Activated naive CD4-positive, alpha-beta T cell treated with anti-CD3 and anti-CD28 coated beads, Interleukin-2, amount 50 U/mL, for 72 hours (primary cell): Measurements from ENCODE around the gene USP24. TPM values are rescaled to one million over a fixed set of nuclear protein-coding genes. Genes with fewer than 3 reads are reported as not detected.
A peak's percentile ranks its signal among the peaks of the same experiment; 100 is the strongest.

Source experiments
- ATAC-seq, 2 donors: fragments of 150-1000 bp; cut with Tn5 transposase; 2 replicates each; pipeline ENCODE4 v1.10.0; 2021; ENCODE audit warnings: mild to moderate bottlenecking in 2 of 2, moderate library complexity in 2 of 2
- DNase-seq, 2 donors: peaks; one replicate each; pipeline ENCODE4 v3.0.0; 2021 to 2022; ENCODE audit warnings: low spot score in 2 of 2
- H3K27ac Mint-ChIP-seq, 2 donors: one replicate each; pipeline ENCODE4 v1.8.0; 2022; ENCODE audit warnings: mild to moderate bottlenecking in 2 of 2, mixed read lengths in 2 of 2
- H3K36me3 Mint-ChIP-seq, 2 donors: one replicate each; pipeline ENCODE4 v1.8.0; 2022; ENCODE audit warnings: mixed read lengths in 2 of 2
- H3K9me3 Mint-ChIP-seq, 2 donors: one replicate each; pipeline ENCODE4 v1.8.0; 2022; ENCODE audit warnings: mixed read lengths in 2 of 2
- total RNA-seq, 2 donors: library from RNA; stranded (reverse); gene quantifications; one replicate each; pipeline ENCODE4 v1.2.3, GENCODE V29; 2022

USP24 gene
- total RNA-seq, 2 donors from 2014 or later, result 34.0 to 48.7 TPM

DNA sequence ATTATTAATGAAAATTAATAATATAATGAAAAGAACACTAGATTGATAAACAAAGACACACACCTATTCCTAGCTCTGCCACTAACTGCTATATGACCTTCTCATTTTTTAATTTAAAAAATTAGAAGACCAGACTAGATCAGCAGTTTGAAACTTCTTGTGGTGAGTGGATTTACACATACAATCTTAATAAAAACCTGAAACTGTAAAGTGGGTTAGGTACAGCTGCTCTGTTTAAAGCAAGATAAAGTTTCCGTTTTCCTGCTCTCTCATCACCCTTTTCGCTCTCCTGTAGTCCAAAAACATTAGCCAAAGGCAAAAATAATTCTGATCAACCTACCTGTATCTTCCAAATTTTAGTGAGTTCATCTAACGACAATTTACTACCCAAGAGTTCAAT is 58.6 kb downstream of the USP24 start:
- ATAC-seq (no peak), DNase-seq (no peak)
- Mint-ChIP-seq H3K27ac (peak overlapping the region in 1 of 2 donors; percentile 74), H3K36me3 (peaks cover 8 to 29% of the 10 kb centered on the region in 2 donors), H3K9me3 (no peaks in the 10 kb centered on the region)

DNA sequence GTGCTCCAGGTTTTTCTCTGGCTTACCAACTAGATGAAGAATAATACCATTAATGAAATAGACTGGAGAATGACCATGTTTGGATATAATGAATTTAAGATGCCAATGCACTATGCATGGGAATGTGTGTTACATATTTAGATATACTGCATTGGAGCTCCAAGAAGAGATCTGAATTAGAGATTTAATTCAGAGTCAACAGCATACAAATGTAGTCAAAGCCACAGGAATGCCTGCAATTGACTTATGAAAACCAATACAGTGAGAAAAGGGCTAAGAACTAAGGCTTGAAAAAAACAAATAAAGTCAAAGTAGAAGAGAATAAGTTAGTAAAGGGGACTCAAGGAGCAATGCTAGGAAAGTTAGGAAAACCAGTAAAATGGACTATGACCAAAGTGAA is 59.1 kb downstream of the USP24 start:
- ATAC-seq, result no peak
- Mint-ChIP-seq H3K36me3 (peaks cover 8 to 34% of the 10 kb centered on the region in 2 donors), H3K9me3 (no peaks in the 10 kb centered on the region), H3K27ac (peak overlapping the region; percentile 36 to 87)
- no peak for DNase-seq

DNA sequence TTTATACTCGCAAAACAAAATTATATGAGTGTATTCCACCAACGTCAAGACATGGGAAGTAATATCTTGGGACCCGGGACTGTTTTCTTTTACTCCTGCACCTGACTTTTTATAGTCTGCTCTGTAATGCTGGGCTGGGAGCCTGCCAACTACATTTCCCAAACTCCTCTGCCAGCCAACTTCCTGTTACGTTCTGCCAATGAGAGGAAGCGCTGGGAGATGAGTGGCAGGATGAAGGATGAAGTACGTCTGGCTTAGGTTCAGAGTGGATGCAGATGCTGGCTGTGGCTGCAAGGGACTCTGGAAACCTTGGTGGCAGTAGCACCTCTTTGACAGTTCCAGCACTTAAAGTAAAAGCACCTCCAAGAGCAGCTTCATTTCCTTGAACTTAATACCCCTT is 59.6 kb downstream of the USP24 start:
- Mint-ChIP-seq H3K36me3 (peaks cover 8 to 35% of the 10 kb centered on the region in 2 donors), H3K9me3 (no peaks in the 10 kb centered on the region), H3K27ac (peak overlapping the region; percentile 36 to 87)
- DNase-seq (no peak), ATAC-seq (no peak)

DNA sequence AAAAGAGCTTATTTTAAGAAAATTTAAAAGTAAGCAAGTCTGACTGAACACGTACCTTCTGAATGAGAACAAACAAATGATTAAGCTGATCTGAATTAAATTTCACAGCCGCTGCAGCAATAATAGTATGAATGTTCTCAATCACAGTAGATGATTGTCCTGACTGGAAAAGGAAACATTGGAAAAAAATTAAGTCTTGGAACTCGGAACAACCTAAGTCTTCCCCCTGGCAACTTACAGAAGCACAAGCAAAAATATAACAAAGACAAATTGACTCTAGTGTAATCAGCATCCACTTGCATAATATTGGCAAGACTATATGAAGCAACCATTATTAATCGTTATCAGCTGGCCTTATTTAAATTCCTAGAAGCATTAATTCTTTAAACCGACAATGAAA is 60.5 kb downstream of the USP24 start:
- DNase-seq (no peak), ATAC-seq (no peak)
- H3K9me3 Mint-ChIP-seq, result no peaks in the 10 kb centered on the region
- H3K36me3 Mint-ChIP-seq, result peaks cover 8 to 35% of the 10 kb centered on the region in 2 donors
- no peak overlapping the region for H3K27ac Mint-ChIP-seq

DNA sequence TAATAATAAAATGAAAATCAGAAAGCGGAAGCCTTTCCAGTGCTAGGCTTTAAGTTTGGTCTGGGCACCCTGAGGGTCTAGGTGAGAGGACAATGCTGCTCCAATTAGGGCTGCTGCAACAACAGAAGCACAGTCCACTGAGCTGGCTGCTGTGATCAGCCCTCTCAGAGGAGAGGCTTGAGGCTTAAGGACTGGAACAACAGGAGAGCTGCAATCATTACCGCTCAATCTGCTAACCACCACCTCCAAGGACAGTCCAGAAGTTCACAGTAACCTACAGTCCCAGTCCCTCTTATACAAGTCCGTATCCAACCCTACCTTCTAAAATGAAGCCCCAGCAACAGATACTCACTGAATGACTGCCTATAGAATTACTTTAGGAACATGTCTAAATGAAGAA is 62.1 kb downstream of the USP24 start:
- DNase-seq (no peak), ATAC-seq (no peak)
- Mint-ChIP-seq H3K36me3 (peaks cover 8 to 35% of the 10 kb centered on the region in 2 donors), H3K9me3 (no peaks in the 10 kb centered on the region), H3K27ac (no peak overlapping the region)

DNA sequence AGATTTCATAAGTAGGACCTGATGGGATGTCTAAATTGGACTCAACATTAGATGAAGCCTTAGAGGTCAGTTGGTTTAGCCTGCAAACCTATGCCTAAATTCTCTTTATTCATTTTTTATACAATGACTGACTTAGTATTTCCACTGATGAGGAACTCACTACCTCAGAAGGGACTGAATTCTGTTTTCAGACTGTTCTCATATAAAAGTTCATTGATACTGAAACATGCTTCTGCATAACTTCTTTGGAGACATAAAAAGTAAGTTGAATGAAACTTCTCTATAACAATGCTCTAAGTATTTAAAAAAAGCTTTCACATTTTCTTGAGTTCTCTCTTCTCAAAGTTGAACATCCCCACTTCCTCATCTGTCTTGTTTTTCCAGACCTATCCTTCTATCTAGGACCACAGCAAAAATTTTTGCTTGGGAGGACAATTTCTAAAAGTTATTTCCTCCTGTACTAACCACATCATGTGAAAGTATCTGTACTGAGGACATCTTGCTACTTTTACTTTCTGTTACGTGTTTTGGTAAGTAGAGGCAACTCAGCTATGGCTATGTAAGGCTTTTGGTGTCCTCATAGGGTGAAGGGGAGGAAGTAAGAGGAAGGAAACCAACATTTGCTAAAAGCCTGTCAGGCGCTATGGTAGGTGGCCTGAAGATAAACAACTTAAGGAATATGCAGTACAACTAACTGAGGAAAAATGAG is 64.1 kb downstream of the USP24 start:
- peak; percentile 81 to 99 for ATAC-seq
- H3K36me3 Mint-ChIP-seq, result peaks cover 5 to 32% of the 10 kb centered on the region in 2 donors
- DNase-seq, result no peak
- peak overlapping the region; percentile 92 to 95 for H3K27ac Mint-ChIP-seq
- H3K9me3 Mint-ChIP-seq, result no peaks in the 10 kb centered on the region

DNA sequence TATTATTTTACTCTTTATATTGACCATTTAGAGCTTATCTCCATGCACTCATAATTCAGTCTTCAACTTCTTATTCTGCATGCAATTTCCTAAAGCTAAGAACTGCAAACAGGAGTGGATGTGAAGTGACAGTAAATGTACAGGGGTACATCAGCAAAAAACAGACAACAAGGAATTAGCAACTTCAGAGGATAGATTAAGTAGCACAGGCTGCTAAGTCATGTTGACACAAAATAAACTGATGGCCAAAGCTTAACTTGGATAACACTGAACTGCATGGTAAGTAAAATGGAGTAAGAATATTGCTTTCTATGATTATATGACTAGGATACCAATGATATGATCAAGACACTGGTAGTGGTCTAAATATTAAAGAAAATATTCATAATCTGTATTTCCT is 66.5 kb downstream of the USP24 start:
- Mint-ChIP-seq H3K36me3 (peaks cover 0 to 14% of the 10 kb centered on the region in 2 donors), H3K27ac (no peak overlapping the region), H3K9me3 (no peaks in the 10 kb centered on the region)

DNA sequence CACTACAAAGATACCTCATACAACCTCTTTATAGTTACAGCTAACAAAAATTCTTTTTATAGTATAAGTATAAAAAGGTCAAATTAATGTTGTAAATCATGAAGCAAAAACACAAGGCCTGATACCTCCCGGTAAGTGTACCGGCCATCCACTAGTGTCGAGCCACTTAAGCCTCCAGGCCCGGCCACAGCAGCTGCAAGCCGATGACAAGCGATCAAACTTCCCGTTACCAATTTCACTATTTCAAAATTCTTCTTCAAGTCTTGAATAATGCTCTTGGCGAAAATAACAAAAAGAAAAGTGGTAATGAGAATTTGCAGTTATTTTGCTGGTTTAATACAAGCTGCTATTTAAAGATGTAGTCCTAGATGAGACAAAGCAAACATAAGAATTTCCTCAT is 67.6 kb downstream of the USP24 start:
- ATAC-seq (no peak), DNase-seq (no peak)
- Mint-ChIP-seq H3K9me3 (no peaks in the 10 kb centered on the region), H3K27ac (no peak overlapping the region), H3K36me3 (peaks cover 0 to 14% of the 10 kb centered on the region in 2 donors)

More for the DNA sequence above, 66.5 kb downstream of the USP24 start:
- ATAC-seq (no peak), DNase-seq (no peak)

DNA sequence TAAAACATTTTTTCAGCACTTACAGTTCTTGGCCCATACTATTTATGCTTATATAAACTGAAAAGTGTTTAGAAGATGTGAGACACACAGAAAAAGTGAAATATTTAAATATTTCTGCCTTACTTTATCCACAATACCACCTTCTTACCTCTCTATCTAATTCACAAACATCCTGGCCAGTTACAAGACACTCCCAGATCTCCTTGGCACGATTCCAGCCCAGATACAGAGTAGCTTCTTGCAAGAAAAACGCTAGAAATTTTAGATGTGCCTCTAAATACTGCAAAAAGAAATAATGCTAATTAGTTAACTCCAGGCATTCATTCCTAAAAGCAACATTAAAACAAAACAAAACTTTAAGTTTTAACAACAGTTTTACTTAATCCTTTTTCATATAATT is 68.4 kb downstream of the USP24 start:
- no peaks in the 10 kb centered on the region for H3K9me3 Mint-ChIP-seq
- H3K27ac Mint-ChIP-seq, result no peak overlapping the region
- DNase-seq (no peak), ATAC-seq (no peak)
- H3K36me3 Mint-ChIP-seq, result peaks cover 0 to 14% of the 10 kb centered on the region in 2 donors

DNA sequence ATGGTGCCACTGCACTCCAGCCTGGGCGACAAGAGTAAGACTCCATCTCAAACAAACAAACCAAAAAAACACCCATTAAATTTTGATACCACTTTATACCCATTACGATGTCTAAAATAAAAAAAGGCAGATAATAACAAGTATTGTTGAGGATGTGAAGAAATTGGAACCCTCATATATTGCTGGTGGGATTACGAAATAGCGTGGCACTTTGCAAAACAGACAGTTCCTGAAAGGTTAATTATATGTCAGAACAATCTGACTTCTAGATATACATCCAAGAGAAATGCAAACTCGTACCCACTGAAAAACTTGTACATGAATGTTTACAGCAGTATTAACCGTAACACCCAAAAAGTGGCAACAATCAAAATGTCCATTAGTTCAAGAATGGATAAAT is 70.3 kb downstream of the USP24 start:
- H3K27ac Mint-ChIP-seq, result no peak overlapping the region
- no peak for DNase-seq
- ATAC-seq, result no peak
- H3K36me3 Mint-ChIP-seq, result peaks cover 0 to 7% of the 10 kb centered on the region in 2 donors
- no peaks in the 10 kb centered on the region for H3K9me3 Mint-ChIP-seq

DNA sequence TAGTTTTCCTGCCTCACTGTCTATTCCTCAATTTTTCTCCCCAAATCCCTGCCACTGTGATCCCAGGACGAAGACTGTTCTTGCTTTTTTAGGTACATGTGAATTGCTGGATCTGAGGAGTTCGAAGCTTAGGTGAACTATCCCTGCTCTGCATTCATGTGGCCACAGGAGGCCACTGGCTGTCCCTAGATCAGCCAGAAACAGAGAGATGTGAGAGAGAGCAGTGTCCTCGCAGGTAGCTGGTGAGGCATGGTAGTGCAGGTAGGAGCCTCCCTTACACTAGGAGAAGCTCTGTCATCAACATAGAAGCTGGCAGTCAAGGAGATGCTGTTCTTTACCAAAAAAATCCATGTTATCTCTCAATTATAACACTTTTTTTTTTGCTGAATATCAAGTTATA is 71.5 kb downstream of the USP24 start:
- peak; percentile 57 to 64 for ATAC-seq
- no peaks in the 10 kb centered on the region for H3K9me3 Mint-ChIP-seq
- no peak for DNase-seq
- peak overlapping the region in 1 of 2 donors; percentile 3 for H3K27ac Mint-ChIP-seq
- H3K36me3 Mint-ChIP-seq, result peaks cover 0 to 7% of the 10 kb centered on the region in 2 donors

DNA sequence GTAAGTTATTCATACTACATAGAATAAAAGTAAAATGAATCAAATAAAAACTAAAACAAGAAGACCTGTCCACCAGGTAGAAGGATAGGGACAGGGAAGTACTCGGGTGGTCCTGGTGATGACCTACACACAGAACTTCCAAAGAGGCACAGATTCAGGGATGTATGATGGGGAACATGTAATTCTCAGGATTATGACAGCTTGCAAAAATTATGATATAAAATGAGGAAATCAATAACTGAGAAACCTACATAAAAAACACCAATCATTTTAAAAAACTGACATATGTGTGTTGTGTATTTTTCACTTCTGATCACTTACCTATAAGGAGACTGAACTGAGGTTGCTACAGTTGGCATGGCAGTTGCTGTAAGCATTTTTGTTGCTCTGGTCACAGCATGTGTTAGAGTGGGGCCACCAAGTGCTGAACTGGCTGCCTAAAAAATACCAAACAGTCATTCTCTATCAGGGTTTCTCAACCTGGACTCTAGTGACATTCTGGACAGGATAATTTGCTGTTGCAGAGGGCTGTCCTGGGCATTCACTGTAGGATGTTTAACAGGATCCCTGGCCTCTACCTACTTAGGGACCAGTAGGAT is 73.8 kb downstream of the USP24 start:
- peak overlapping the region; percentile 78 to 92 for H3K27ac Mint-ChIP-seq
- DNase-seq, result no peak
- no peaks in the 10 kb centered on the region for H3K36me3 Mint-ChIP-seq
- H3K9me3 Mint-ChIP-seq, result no peaks in the 10 kb centered on the region
- ATAC-seq, result no peak

DNA sequence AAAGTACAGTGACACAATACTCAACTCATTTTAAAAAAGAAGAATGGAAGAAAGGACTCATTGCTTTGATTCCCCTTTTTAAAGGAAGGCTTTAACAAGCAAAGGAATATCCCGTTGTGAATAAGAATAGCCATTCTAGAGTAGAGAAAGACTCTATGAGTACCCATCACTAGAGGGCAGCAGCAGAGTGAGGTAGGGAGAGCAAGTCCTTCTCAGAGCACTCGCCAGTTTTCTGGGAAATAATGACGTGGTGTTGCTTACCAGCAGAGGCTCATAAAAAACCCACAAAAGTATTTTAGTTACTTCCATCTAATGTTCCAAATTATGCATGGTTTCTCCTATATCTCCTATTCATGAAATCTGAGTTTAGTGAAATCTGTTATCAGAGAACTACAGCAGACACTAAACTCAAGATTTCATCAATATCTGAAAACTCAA is 74.6 kb downstream of the USP24 start:
- peak; percentile 94 to 99 for ATAC-seq
- peak overlapping the region; percentile 57 to 76 for H3K27ac Mint-ChIP-seq
- DNase-seq, result peak in 1 of 2 donors; percentile 67
- no peaks in the 10 kb centered on the region for H3K9me3 Mint-ChIP-seq
- H3K36me3 Mint-ChIP-seq, result no peaks in the 10 kb centered on the region

DNA sequence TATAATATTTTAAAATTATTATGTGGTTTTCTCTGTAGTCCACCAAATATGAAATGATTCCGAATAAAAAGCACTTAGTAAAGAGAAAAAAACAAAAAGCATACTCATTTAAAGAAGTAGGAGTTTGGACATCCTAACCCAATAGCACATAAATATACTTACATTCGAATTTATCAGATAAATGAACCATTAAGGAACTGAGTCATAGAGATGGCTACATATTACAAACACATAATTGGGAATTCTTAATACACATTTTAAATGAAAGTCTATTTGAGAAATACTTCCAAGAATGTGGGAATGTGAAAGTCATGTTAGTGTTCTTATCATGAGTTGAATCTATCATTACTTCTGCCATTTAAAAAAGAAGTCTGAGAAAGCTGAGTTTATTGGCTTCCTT is 75.0 kb downstream of the USP24 start:
- ATAC-seq, result no peak
- Mint-ChIP-seq H3K27ac (peak overlapping the region in 1 of 2 donors; percentile 76), H3K36me3 (no peaks in the 10 kb centered on the region), H3K9me3 (no peaks in the 10 kb centered on the region)
- DNase-seq, result no peak

DNA sequence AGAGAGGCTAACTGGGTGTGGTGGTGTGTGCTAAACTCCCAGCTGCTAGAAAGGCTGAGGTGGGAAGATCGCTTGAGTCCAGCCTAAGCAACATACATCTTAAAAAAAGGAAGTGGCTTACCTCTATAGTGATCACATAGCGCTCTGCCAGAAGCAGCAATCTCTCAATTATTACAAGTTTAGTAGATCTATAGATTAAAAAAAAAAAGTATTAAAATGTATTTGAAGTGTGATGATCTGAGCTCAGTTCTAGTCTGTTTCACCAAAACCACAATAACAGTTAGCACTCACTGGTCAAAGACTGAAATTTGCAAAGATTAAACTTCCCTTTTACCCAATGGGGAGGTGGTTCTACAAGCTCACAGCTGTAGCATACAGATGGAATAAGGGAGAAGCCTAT is 76.3 kb downstream of the USP24 start:
- DNase-seq (no peak), ATAC-seq (no peak)
- Mint-ChIP-seq H3K9me3 (no peaks in the 10 kb centered on the region), H3K36me3 (peaks cover 6 to 11% of the 10 kb centered on the region in 2 donors), H3K27ac (no peak overlapping the region)

DNA sequence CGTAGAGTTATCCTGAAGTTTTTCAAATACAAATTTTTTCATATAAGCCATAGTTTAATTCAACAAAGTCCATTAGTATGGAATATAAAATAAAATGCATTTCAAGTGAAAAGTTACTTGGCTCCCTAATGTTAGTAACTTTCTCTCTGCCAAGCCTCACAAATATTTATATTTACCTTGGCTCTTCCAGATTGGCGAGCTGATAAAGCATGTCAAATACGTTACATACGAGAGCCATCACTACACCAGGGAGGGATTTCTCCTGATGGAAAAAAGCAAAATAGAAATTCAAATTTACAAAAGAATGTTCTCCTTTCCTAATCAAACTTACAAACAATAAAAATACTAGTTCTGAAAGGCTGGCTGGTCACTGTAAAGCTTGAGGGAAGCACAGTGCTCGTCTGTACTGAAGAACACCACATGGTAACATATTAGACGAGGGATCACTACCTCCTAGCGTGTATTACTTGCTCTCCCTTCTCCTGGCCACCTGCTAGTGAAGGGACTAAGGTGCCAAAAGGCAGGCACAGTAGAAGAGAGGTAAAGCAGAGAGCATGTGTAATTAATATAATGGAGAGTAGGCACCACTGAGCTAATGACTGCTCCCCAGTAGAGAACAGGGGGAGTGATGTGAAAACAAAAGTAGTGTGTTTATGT is 80.9 kb downstream of the USP24 start:
- DNase-seq (no peak), ATAC-seq (no peak)
- no peaks in the 10 kb centered on the region for H3K9me3 Mint-ChIP-seq
- peaks cover 6 to 25% of the 10 kb centered on the region in 2 donors for H3K36me3 Mint-ChIP-seq
- H3K27ac Mint-ChIP-seq, result no peak overlapping the region

DNA sequence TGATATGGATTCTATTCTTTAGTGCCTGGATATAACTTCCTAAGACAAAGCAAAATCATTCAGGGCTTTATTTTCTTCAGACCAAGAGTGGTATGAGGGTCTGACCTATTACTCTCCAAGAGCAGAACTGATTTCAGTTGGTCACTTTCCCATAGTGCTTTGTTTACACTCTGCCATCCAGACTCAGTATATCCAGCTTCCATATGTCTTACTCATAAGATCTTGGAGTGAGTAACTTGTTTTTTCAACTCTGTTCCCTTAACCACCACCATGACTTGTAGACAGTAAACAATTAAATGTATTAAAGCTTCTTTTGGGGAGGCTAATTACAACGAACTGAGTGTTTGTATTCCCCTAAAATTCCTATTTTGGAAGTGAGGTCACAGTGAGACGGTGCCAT is 83.4 kb downstream of the USP24 start:
- H3K27ac Mint-ChIP-seq, result no peak overlapping the region

More for the DNA sequence above, 83.4 kb downstream of the USP24 start:
- DNase-seq, result no peak
- peaks cover 0 to 5% of the 10 kb centered on the region in 2 donors for H3K9me3 Mint-ChIP-seq
- no peak for ATAC-seq
- H3K36me3 Mint-ChIP-seq, result peaks cover 15 to 43% of the 10 kb centered on the region in 2 donors
